Stimulated activated CD4-positive, alpha-beta T cell treated with anti-CD3 and anti-CD28 coated beads, Interleukin-15, amount 100 ng/mL, for 1 hour (primary cell): ENCODE results near the gene ANKRD33.

ENCODE experiments used
- DNase-seq, 2 donors: peaks; one replicate each; pipeline ENCODE4 v3.0.0-alpha.2; 2020; ENCODE audit warnings: low read depth in 1 of 2, low spot score in 1 of 2

Gene ANKRD33

DNA sequence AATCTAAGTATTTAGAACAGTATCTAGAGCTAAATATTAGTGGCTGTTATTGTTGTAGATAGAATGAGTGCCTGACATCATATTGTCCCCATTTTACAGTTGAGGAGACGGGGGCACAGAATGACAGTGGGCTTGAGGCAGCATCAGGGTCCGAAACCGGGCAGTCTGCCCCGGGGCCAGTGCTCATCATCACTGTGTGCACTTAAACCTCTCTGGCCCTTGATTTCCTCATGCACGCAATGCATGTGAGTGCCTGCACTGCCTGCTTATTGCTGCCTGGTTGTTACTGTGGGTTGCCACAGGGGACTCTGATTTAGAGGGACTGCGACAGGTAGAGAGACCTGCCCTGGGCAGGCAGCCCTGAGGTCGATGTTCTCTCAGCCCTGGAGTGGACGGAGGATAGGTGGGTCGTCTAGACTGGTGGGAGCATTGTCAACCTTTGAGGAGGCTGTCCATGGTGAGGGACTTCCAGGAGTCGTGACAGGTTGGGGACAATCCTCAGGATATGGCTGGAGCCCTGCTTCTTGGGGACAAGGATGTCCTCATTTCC, 29.2 kb downstream of the ANKRD33 start:
- no peak for DNase-seq

DNA sequence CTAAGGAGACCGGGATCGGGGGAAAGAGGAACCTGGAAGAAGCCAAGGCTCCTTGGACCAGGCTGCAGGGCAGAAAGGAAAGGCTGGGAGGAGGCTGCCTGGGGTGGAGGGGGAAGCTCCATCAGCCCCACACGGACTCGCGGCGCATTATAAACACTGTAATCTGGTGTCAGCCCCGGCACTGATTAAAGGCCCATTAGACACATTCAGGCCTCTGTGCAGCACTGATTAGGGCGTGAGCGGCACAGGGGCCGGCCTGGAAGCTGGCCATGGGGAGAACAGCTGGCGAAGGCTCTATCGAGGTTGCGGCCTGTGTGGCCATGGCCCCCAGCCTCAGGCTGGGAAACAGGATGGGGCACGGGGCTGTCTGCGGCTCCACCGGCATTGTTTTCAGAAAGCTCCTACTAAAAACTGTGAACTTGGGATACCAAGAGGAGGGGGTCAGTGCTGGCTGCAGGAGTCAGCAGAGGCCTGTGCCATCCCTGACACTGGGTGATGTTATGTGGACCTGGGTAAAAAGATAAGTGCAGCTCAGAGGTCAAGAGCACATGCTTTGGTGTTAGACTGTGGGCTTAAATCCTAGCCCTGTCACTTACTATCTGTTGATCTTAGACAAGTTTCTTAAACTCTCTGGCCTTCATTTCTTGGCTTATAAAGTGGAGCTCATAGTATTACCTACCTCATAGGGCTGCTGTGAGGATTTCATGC, 30.0 kb downstream of the ANKRD33 start:
- no peak for DNase-seq

DNA sequence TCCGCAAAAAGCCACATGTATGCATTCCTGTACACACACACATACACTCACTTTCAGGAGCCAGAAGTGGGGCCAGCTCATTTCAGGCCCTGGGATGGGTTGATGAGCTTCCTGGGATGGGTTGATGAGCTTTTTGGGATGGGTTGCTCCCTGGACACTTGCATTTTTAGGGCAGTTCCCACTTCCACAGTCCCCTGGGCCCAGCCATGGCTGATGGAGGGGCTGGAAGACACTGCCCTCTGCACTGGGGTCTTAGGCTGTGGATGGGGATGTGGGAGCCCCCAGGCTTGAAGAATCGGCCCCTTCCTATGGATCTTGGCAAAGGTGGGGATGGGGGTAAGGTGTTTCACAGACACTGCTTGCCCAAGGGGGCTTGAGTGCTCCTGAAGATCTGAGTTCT, 32.1 kb downstream of the ANKRD33 start:
- no peak for DNase-seq

GRCh38 chr12:51921017-51921725, 33.3 kb downstream of the ANKRD33 start:
- DNase-seq = no peak

GRCh38 chr12:51922146-51922545, 34.2 kb downstream of the ANKRD33 start:
- no peak for DNase-seq

GRCh38 chr12:51922762-51923505, 35.0 kb downstream of the ANKRD33 start:
- no peak for DNase-seq

DNA sequence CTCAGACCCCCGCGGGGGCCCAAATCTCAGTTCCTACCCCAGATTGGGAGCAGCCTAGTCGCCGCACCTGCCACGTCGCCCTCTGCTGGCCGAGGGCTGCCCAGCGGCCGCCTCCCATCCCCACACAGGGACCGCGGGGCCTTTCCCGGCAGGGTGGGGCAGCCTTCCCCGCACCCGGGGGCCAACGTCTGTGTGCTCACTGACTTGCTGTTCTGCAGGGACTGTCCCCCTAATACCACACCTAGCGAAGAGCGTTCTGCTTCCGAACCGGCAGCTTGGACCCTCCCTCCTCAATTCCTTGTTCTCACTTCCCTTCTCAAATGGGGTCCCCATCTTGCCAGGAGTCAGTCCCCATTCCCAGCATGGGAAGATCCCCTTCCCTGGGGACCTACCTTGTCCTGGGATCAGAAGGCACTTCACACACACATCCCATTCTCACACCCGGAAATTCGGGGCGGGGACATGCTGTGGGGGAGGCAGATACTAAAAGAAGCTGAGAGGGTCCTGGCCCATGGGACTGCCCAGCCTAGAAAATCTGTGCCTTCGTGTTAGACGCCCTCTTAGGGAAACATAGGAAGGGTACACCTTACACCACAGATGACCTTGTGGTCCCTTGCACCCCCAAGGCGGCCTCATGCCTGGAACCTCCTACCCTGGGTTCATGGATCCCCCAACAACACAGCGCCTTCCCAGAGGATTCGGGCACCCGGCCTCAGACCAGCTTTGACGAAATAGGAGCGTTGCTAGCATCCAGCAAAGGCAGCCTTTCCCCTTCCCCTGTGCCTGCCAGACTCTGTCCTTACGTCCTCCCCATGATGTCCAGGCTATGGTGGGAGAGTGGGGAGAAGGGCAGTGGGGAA, 35.8 kb downstream of the ANKRD33 start:
- peak; percentile 23 to 46 for DNase-seq

DNA sequence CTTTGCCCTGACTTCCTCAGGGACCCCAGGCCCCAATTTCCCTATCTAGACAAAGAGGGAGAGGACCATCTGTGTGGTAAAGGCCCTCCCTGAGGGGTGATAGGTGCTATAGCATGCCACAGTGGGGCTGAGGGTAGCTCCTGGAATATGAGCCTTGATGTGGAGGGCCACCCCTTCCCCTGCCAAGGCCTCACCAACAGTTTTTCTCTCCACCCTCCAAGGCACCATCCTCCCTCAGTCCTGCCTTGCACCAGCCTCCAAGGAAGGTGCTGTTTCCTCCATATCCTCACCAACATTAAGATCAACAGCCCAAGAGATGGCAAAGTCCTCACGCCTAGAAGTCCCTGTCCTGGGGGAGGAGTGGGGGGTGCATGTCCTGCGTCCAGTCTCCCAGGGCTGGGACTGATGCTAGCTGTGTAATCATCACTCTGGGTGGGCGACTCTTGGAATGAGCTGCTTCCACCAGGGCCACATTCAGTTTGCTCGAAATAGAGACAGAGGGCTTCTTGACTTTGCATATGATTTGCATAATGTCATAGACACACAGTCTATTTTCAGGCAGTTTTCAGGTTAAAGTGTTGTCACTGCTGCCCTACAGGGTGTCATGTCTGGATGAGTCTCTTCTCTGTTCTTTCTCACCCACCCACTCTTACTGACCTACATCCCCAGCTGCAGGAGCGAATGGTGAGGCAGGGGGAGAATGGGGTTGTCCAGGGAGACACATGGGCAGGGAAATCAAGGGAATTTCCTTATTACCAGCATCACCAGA, 36.8 kb downstream of the ANKRD33 start:
- DNase-seq = no peak

DNA sequence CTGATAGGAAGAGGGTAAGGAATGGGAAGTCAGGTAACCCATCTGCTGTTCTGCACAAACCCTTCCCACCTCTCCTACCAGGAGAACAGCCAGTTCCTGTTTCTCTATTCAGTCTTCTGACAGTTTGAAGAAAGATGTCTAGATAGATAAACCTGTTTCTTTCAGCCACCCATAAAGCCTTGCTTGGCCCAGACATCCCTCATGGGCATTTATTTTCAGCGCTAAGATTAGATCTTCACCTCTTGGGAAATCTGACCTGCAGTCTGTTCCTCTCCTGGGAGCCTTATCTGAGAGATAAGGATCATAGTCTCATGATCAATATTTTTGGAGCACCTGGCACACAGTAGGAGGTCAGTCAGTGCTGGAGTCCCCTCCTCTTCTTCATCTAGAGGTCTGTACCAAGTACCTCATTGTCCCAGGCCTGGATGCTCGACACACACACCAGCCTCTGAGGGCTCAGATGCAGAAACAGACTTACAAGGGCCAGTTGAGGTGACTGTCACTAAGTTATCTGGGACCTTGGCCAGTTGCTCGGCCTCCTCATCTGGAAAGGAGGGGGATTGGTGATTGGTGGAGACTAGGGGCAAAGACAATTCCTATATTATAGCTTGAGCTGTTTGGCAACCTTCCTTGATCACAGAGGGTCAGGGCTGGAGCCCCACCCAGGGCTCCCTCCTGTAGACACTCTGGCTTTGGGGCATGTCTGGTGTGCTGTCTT, 37.6 kb downstream of the ANKRD33 start:
- DNase-seq = no peak

- no peak for DNase-seq
These were observed 38.2 kb downstream of the ANKRD33 start for GRCh38 chr12:51926064-51926632.

- peak in 1 of 2 donors; percentile 31 for DNase-seq
These were observed 38.8 kb downstream of the ANKRD33 start for GRCh38 chr12:51926718-51927117.

- no peak for DNase-seq
These were observed 44.5 kb downstream of the ANKRD33 start for GRCh38 chr12:51932218-51933076.

DNA sequence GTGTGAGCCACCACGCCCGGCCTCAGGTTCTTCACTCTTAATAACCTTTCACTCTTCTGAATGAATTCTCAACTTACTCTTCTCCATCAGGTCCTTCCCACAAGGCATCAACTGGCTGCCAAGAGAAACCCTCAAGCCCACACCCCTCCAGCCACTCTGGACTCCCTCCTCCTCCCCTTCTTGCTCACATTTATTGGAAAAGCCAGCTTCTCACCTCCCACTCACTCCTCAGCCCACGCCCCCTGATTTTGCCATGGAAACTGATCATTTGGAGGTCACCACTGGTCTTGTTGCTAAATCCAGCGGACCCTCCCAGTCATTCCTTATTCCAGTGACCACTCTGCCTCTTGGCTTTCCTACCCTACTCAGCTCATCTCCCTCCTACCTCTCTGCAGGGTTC, 46.2 kb downstream of the ANKRD33 start:
- no peak for DNase-seq

DNA sequence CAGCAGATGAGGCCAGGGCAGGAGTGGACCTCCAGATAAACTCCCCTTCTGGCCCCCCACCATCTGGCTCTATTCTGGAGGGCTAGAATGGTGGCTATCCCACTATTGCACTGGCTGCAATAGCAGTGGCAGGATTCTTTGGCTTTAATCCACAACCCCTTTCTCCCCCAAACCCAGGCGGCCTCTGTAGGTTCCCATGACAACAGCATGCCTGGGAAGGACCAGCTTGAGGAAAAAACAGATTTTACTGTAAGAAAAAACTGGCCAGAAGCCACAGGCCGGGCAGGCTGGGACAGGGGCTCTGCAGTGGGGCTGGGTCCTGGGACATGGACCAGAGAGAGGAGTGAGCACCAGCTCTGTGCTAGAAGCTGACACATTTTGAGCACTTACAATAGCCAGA, 50.0 kb downstream of the ANKRD33 start:
- DNase-seq = no peak

DNA sequence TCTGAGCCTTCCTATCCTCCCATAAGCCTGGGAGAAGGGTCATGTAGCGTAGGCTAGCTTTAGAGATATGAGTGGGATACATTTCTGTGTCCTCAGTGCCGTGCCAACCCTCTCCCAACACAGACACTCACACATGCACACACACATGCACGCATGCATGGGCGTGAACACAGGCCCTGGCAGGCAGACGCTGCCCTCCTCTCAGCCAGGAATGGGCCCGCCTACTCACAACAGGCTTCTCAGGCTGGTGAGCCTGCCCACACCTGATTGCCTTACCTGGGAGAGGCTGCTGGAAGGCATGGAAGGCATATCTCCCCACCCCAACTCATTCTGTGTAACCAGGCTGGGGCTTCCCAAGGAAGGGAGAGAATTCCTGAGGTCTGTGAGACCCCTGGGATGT, 50.8 kb downstream of the ANKRD33 start:
- no peak for DNase-seq

DNA sequence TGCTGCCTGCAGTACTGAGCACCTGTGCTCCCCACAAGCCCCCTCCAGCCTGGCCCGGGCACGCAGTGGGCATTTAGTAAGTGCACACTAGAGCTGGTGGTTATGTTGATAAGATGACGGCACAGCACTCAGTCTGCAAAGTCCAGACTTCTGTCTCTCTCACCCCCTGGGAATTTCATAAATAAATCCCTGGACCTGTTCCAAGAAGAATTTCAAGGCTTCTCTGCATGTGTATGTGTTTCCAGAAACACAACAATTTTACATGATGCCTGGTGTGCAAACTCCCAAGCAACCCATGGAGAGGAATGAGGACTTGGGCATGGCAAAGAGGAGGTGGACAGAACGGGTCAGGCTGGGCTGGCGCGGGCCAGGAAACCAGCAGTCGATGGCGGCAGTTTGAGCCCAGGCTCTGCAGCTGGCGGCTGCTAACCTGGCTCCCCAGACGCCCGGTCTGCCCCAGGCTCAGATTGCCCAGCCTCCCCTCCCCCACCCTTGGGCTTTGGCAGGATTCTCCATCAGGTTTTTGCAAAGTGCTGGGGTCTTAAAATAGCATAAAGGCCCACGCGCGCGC, 53.2 kb downstream of the ANKRD33 start:
- DNase-seq = no peak
